ENCODE measurements around the gene GIGYF1.
"Not testable (repeated sequence)": the region's sequence is repeated elsewhere in the genome, so short reads cannot be mapped to it uniquely, and the experiment has no call there.

Gene GIGYF1

DNA sequence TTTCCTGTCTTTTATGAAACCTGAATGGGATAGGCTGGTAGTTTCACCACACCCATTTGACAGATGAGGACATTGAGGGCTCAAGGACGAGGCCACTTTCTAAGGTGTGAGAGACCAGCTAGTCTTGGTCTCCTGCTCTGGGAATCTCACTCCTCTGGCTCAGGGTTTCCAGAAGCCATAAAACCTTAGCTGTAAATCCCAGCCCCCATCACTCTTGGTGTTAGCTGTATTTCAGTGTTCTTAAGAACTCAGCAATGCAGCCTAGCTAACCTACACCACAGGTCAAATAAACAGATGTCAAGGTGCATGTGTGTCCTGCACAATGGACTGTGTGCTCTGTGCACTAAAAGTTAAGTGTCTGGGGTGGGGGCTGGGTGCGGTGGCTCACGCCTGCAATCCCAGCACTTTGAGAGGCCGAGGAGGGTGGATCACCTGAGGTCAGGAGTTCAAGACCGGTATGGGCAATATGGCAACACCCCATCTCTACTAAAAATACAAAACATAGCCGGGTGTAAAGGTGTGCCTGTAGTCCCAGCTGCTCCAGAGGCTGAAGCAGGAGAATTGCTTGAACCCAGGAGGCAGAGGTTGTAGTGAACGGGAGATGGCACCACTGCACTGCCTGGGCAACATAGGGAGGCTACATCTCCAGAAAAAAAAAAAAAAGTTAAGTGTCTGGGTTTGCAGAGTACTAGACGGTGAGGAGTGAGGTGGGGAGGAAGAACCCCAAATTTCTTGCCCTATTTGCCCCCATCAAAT, 25.7 kb upstream of the GIGYF1 start:
- H3K27ac ChIP-seq = no peak overlapping the region
- TF ChIP-seq, protein P1, sequence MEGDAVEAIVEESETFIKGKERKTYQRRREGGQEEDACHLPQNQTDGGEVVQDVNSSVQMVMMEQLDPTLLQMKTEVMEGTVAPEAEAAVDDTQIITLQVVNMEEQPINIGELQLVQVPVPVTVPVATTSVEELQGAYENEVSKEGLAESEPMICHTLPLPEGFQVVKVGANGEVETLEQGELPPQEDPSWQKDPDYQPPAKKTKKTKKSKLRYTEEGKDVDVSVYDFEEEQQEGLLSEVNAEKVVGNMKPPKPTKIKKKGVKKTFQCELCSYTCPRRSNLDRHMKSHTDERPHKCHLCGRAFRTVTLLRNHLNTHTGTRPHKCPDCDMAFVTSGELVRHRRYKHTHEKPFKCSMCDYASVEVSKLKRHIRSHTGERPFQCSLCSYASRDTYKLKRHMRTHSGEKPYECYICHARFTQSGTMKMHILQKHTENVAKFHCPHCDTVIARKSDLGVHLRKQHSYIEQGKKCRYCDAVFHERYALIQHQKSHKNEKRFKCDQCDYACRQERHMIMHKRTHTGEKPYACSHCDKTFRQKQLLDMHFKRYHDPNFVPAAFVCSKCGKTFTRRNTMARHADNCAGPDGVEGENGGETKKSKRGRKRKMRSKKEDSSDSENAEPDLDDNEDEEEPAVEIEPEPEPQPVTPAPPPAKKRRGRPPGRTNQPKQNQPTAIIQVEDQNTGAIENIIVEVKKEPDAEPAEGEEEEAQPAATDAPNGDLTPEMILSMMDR (conservative IDR thresholded peaks at IDR 0.05) = peak; percentile 14; the same call in 1 of the 2 replicates

- H3K27ac ChIP-seq = not testable (repeated sequence)
These were observed 23.0 kb upstream of the GIGYF1 start for GRCh38 chr7:100717073-100717472.

DNA sequence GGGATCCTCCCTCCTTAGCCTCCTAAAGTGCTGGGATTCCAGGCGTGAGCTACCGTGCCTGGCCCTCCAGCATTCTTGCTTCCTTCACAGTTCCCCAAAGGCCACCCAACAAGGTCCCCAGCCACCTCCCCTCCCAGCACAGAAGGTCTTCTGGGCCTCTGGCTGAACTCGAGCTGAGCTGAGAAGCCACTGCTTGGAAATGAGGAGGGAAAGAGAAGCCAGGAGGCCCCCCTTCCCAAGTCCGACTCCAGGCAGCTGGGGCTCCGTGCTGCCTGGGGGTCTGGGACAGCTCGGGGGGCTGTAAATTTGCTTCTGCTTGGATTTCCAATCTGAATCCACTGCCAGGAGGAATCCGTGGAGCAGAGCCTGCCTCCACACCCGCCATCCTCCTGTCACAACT, 20.7 kb upstream of the GIGYF1 start:
- TF ChIP-seq, protein P1 (conservative IDR thresholded peaks at IDR 0.05) = no peak
- no peak overlapping the region for H3K27ac ChIP-seq

GRCh38 chr7:100711369-100711768, 17.3 kb upstream of the GIGYF1 start:
- H3K27ac ChIP-seq = no peak overlapping the region
- TF ChIP-seq, protein P1 (conservative IDR thresholded peaks at IDR 0.05) = no peak

- TF ChIP-seq, protein P1 (conservative IDR thresholded peaks at IDR 0.05) = no peak
- no peak overlapping the region for H3K27ac ChIP-seq
These were observed 16.4 kb upstream of the GIGYF1 start for GRCh38 chr7:100710452-100710851.

DNA sequence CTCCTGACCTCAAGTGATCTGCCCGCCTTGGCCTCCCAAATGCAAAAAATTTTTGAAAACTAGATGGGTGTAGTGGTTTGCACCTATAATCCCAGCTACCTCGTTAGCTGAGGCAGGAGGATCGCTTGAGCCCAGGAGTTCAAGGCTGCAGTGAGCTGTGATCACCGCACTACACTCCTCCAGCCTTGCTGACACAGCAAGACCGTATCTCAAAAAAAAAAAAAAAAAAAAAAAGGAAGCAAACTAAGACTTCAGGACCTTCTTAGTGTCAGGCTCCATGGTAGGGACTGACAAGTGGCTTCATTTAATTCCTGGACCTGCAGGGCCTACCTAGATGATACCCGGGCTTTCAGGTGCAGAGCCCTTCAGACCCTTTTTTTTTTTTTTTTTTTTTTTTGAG, 14.3 kb upstream of the GIGYF1 start:
- TF ChIP-seq, protein P1 (conservative IDR thresholded peaks at IDR 0.05) = no peak
- H3K27ac ChIP-seq = no peak overlapping the region; the same call in 1 of the 2 replicates

- peak overlapping the region; percentile 92 for H3K27ac ChIP-seq
- TF ChIP-seq, protein P1 (conservative IDR thresholded peaks at IDR 0.05) = no peak
These were observed 12.7 kb upstream of the GIGYF1 start for GRCh38 chr7:100706672-100707311.
